GM19238 (cell line): ENCODE results near the gene IFITM10.

Source experiments
- DNase-seq: peaks from one replicate; pipeline ENCODE4 v3.0.0; 2011; ENCODE audit warnings: low spot score; ENCODE audit not compliant: insufficient read length

The IFITM10 gene

DNA sequence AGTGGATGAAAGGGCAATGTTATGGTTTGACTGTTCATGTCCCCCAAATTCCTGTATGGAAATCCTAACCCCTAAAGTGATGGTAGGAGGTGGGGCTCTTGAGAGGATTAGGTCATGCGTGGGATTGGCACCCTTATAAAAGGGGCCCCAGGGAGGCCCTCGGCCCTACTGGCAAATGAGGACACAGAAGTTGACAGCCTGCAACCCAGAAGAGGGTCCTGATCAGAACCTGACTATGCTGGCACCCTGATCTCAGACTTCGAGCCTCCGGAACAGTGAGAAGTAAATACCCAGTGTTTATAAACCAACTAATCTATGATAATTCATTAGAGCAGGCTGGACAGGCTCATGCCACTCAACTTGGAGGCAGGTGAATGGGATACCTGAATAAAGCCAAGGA lies 8.7 kb downstream of the IFITM10 start:
- DNase-seq: no peak

DNA sequence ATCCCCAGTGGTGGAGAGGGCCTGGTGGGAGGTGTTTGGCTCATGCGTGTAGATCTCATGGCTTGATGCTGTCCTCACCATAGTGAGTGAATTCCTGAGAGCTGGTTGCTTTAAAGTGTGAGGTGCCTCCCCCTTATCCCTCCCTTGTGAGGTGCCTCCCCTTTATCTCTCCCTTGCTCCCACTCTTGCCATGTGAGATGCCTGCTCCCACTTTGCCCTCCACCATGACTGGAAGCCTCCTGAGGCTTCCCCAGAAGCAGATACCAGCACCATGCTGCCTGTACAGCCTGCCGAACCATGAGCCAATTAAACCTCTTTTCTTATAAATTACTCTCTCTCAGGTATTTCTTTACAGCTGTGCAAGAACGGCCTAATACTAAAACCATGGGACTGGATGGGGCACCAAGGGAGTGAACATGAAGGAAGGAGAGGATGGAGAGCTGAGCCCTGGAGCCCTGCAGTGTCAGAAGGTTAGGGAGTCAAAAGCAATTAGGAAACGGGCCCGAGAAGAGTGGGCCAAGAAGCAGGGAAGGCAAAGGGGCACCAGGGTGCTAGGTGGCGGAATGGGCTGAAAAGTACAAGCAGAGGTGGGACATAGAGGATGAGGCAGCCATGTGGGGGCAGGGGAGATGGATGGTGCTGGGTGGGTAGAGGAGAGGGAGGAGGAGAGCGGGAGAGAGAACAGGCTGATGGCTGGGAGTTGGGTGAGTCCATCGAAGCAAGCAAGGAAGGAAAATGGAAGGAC lies 9.4 kb downstream of the IFITM10 start:
- no peak for DNase-seq

DNA sequence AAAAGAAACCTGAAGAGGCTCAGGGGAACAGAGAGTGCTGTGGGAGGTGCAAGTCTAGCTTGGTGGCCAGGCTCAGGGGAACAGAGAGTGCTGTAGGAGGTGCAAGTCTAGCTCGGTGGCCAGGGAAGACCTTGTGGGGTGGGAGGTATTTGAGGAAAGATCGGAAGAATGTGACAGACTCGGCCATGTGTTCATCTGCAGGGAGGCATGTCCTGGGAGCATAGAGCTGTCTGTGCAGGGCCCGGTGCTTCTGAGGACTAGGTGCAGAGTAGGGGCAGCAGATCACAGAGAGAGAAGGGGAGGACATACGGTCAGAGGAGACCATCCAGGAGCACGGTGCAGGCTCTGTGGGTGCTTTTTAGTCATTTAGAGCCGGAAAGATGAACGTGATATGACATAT lies 10.8 kb downstream of the IFITM10 start:
- no peak for DNase-seq

DNA sequence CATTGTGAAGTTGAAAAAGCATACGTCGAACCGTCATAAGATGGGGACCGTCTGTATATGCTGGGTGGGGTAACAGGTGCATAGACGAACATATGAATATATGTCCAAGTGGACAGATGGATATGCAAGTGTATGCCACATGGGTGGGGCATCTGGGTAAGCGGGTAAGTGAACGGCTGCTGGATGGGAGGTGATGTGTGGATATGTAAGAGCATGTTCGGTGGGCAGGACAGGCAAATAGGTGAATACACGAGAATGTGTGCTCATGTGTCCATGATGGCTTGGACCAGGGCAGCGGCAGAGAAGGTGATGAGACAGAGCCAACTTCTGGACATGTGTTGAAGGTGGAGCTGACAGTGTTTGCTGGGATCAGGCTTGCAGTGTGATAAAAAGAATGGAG lies 12.0 kb downstream of the IFITM10 start:
- no peak for DNase-seq

DNA sequence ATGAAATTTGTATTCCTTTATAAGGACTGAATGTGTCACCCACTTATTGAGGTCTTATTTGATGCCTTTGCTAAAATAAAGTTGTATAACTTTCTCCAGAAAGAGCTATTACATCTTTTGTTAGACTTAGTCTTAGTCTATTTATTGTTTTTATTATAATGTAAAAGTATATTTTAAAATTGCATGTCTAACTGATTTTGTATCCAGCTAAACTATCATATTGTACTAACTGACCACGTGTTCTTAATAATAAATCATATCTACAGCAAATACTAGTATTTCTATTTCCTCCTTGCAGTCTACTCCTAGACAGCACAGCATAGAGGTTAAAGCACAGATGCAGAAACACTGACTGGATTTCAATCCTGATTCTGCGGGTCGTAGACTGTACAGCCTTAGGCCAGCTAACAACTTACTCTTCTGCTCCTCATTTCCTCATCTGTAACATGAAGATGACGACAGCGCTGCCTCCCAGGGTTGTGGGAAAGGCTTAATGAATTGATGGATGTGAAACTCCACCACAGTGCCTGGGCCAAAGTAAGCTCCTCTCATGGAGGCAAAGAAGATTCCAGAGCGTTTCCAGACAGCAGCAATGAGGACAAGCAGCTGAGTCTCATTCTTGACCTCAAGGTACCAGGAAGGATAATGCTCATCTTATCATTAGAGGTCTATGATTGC lies 13.2 kb downstream of the IFITM10 start:
- DNase-seq: no peak

DNA sequence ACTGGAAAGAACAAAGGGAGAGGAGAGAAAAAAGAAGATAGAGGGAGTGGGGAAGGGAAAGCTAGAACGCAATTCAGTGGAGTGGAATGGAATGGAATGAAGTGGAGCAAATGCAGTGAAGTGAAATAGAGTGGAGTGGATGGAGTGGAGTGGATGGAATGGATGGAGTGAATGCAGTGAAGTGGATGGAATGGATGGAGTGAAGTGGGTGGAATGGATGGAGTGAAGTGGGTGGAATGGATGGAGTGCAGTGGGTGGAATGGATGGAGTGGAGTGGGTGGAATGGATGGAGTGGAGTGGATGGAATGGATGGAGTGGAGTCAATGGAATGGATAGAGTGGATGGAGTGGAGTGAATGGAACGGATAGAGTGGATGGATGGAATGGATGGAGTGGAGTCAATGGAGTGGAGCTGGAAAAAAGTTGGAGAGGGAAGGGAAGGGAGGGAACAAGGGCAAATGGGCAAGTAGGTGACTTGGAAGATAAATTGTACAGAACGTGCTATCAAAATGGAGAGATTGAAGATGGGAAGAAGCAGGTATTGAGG lies 13.9 kb downstream of the IFITM10 start:
- DNase-seq: no peak

DNA sequence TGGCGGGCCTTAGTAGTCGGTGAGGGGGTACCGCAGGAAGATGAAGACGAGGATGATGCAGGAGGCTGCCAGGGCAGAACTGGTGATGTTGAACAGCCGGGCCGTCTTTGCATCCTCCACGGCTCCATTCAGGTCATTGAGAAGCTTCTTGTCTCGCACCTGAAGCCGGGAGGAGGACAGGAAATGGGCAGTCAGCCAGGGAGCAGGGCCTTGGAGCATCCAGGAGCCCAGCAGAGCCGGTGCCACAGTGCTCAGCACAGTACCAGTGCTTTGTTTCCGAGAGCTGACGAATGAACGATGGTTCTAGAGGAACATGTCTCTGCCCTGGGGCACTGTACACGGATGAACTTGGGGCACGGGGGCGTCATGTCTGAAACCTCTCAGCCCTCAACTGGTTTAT lies 15.1 kb downstream of the IFITM10 start:
- no peak for DNase-seq

DNA sequence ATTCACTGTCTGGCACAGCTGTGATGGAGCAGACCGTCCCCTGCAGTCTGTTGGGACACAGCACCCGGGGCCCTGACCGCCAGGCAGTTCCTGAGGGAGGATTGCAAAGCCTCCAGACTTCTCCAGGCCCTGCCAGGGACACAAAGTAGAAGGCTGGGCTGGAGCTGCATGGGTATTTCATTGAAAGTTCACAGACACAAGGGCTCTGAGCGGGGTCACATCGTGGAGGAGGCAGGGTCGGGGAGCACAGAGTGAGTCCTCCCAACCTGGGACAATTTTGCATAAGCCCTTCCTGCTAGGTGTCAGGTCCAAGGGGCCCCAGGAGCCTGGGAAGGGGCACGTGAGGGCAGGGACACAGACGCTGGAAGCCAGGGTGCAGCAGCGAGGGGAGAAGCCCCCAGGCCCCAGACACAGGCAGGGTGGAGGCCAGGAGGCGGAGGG lies 15.7 kb downstream of the IFITM10 start:
- no peak for DNase-seq

DNA sequence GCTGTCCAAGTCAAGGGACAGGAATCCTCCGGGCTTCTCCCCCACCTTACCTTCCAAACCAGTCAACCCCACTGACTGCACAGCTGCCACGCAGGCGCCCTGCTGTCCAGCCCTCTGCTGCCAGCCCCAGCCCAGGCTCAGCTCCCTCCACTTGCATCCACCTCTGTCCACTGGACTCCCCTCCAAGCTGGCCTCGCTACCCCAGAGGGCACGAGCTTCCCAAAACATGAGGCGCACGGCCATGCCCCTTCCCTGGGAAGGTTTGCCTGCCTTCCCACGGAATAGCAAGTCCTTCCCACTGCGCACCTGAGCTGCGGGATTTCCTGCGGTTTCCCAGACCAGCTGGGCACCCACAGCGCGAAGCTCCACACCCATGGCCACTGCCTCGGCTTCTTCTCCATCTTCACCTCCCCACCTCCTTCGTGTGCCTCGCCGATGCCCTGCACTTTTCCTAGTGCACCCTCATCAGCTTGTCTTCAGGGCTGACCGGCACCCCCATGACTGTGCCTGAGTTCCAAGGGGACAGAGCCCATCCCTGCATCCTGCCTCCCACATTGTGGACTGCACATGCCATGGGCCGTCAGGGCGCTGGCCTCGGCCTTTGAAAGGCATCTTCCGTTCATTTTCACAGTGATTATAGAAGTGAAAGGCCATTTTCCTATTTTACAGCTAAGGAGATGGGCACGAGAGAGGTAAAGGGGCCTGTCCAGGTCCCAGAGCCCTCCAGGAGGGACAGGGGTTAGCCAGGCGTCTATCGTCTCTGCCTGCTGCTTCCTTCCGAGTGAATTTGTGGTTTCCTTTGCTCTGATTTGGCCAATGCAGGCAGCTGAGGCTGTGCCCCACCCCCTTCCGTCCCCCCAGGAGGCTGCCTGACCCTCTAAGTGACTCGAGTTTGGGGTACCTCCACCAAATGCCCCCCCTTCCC lies 16.4 kb downstream of the IFITM10 start:
- no peak for DNase-seq

DNA sequence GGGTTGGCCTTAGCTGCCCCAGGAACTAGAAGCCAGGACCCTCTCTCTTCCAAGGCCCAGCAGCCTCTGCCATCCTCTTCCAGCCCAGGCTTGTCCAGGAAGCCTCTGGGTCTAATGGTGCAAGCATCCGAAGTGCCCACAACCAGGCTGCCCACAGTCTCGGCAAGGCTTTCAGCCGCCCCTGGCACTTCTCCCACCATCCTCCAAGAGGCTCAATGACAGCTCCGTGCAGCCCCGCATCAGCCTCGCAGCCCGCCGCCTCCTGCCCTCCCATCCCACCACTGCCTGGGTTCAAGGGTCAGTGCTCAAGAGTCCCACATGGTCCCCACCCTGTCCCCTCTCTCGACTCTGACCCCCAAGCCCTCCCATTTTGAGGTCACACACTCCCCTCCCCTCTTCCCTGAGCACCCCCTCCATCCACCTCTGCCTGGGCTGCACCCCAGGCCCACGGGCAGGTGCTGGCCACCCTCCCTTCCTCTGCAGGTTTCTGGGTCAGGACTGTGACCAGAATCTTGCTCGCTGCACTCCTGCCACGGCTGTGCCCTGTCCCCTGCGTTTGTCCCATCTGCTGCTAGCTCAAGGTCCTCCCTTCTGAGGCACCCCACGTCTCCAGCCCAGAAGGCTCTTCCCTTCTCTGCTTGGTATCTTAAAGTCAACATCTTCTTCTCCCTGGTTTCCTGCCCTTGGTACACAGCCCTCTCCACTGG lies 17.2 kb downstream of the IFITM10 start:
- no peak for DNase-seq

DNA sequence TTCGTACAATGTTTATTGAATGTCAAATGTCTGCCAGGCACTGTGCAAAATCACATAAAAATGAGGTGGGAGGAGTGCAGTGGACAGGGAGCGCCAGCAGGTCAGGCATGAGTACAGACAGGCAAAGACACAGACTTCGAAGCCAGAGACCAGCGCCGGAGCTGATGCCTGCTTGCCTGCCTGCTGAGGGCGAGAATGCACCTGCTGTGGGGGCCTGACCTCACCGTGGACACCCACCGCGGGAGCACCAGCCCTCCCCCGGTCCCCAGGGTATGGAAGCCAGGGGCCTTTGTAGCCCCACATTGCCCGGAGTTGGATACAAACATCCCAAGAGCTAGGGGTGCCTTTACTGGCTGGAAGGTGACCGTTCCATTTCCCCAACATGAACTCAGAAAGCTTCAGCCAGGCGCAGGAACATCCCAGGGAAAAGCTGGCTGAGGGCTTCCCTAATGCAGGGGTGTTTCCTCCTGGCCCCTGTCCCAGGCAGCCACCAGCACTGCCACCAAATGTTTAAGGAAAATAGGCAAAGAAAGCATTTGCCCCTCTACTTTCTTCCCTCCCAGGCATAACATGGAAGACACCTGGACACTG lies 17.9 kb downstream of the IFITM10 start:
- DNase-seq: no peak

DNA sequence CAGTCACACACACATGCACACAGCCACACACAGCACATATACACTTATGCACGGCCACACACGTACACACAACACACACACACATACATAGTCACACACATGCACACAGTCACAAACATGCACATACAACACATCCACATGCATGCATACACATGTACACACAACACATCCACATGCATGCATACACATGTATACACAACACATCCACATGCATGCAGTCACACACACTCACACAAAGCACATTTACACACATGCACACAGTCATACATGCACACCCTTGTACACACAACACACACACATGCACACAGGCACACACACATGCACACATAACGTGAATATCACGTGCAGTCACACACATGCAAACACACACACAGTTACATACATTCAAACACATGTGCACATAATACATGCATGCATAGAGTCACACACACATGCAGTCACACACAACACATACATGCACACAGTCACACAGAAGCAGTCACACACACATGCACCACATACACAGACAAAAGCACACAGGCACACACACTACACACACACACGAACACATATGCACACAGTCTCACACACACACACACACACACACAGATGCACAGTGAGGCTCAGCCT lies 18.8 kb downstream of the IFITM10 start:
- DNase-seq: no peak

DNA sequence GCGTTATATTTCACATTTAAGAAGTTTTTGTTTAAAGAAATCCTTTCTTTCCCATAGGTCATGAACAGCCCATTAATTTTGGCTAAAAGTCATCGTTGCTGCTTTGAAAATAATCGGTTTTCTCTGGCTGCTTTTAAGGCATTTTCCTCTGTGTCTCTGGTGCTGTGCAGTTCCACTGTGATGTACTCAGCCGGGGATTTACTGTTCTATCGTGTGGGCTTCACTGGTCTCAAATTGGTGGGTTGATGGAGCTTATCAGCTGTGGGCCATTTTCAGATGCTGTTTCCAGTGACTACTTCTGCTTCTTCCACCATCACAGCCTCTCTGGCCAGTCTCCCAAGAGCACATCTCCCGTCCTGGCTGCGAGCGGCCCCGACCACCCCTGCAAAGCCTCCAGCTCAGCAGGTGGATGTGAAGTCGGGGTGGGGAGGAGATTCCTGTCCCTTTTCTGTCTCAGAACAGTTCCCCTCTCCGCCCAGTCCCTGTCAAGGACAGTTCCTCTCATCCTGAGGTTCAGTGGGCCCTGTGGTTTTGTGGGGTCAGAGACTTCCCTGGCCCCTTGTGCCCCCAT lies 20.3 kb downstream of the IFITM10 start:
- DNase-seq: no peak

DNA sequence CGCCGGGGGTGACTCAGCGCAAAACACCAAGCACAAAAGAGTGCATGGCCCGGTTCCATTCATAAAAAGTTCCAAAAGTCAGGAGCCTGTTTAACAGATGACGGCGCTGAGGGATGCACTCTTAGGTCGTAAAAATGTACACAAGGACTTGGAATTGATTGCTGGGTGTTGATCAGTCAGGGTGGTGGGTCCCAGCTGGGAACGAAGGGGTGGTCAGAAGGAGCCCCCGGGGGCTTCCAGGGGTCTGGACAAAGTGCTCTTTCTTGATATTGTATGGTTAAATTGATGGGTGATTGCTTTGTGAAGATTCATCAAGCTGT lies 20.7 kb downstream of the IFITM10 start:
- DNase-seq: no peak

DNA sequence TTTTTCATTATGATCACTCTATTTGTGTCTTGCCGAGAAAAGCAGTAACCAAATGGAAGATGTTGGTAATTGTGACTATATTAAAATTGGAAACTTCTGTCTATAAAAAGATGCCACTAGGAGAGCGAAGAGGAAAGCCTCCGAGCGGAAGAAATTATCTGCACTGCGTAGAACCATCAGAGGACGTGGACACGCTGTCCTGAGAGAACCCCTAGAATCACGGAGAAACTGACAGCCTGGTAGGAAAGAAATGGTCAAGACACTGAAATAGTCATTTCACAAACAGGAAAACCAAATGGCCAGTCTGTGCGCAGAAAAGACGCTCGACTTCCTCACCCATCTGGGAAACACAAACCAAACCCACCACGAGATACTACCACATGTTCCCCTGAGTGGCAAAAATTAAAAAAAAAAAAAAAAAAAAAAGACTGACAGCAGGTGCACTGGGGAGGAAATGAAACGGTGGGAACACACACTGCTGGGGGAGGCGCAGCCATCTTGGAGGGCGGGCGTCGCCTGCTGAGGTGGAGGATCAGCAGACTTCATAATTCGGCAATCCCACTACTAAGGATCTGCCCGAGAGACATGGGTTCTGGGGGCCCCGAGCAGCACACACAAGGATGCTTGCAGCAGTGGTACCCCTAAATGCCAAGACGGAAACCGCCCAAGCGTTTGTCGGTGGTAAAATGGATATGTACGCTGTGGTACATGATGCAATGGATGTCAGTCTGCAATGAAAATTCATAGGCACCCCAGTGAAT lies 21.3 kb downstream of the IFITM10 start:
- no peak for DNase-seq

DNA sequence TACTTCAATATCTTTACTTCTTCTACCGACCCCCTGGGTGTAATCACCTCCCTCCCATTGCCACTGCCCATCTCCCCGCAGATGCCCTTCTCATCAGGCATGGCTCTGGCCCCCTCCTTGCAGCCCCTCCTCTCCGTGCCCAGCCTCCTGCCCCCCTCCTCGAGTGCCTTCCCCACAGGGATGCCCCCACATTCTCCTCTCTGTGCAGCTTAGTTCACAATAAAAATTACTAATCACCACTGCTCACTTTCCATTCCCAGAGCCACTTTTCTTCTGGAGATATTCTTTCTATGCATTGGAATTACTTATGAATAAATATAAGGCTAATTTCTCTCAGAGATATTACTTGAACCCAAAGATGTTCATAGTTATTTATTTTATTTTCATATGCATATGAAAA lies 22.1 kb downstream of the IFITM10 start:
- no peak for DNase-seq

DNA sequence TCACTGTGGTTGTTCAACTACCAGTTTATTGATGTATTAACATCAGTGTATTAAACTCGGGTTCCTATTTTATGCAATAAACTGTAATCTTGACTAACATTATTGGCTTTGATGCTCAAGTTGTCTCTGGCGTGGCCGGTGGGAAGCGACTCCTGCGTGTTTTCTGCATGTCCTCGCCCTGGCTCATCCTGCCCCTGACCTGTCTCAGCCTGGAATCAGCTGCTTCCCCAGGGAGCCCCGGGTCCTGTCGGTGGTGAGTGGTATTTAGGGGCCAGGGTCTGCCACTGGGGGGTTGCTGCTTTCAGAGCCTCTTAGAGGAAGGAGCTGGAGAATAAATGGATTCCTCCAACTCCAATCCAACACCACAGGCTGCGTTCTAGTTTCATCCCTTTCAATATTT lies 22.5 kb downstream of the IFITM10 start:
- DNase-seq: no peak

DNA sequence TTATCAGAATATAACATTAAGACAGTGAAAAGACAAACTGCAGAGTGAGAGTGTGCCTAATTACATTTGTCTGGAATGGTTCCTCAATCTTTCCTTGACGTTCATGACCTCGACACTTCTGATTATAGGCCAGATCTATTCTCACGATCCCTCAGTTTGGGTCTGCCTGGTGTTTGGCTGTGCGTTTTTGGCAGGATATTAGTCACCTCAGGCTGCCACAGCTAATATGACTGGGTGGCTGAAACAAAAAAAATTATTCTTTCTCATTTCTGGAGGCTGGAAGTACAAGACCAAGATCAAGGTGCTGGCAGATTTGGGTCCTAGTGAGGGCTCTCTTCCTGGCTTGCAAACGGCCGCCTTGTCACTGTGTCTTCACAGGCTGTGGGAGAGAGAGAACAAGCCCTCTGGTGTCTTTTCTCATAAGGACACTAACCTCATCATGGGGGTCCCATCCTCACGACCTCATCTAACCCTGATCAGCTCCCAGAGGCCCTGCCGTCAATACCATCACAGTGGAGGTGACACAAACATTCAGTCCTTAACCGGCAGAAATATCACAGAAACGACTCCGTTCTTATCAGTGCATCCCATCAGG lies 23.2 kb downstream of the IFITM10 start:
- DNase-seq: no peak

DNA sequence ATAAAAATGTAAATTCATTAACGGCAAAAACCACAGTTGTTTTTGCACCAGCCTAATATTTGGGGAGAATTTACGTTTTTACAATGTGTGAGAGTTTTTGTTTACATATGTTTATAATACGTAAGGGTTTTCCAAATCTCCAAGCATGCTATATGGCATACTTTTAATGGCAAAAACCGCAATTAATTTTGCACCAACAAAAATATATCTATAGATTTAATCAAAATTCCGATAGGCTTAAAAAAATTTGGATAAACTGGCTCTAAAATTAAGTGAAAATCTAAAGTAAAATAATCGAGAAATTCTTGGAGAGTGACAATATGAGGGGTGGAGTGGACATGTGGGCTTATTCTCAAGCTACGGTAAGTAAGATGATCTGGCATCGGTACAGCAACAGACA lies 30.6 kb downstream of the IFITM10 start:
- no peak for DNase-seq
